ENCODE measurements around the gene ZNF793.

The ZNF793 gene

GRCh38 chr19:37572203-37572602 is 65.5 kb downstream of the ZNF793 start:
- DNase-seq = no peak

GRCh38 chr19:37583340-37583739 is 76.6 kb downstream of the ZNF793 start:
- no peak for DNase-seq

Data from T-helper 9 cell (primary cell).